ENCODE results near the gene SFMBT1. TPM values are rescaled to one million over a fixed set of nuclear protein-coding genes. Genes with fewer than 3 reads are reported as not detected.

SFMBT1 gene
- total RNA-seq, 1 donor from 2014 or later = 5.5 TPM

DNA sequence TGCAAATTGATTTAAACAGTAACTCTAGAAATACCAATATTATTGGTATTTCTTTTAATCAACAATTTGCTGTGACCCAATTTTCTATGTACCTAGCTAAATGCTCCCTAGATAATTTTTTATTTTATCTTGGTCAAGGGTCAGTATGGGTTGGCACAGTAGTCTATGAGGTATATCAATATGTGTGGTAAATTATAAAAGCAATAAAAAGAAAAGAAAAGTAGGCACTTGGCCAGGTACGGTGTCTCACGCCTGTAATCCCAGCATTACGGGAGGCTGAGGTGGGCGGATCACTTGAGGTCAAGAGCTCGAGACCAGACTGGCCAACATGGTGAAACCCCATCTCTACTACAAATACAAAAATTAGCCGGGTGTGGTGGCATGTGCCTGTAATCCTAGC is 114.5 kb downstream of the SFMBT1 start:
- Histone ChIP-seq H3K9ac (ENCODE audit: low read length) (no peak overlapping the region), H4K20me1 (ENCODE audit: insufficient read depth, low read length) (no peaks in the 10 kb centered on the region), H3K4me3 (ENCODE audit: insufficient read depth, low read depth, low read length) (no peak overlapping the region), H3K4me2 (ENCODE audit: low read length) (no peak overlapping the region), H3K27ac (ENCODE audit: low read depth, low read length) (no peak overlapping the region), H3K9me3 (ENCODE audit: insufficient read depth, low read depth, low read length) (no peaks in the 10 kb centered on the region), H3K79me2 (ENCODE audit: insufficient read depth, low read length) (no peaks in the 10 kb centered on the region), H3K27me3 (ENCODE audit: insufficient read depth, low read length) (no peaks in the 10 kb centered on the region), H3K4me1 (ENCODE audit: insufficient read depth, low read length) (no peaks in the 10 kb centered on the region), H2AFZ (ENCODE audit: low read depth, low read length) (no peak overlapping the region), H3K36me3 (ENCODE audit: insufficient read depth, low read length) (no peaks in the 10 kb centered on the region)
- Mint-ChIP-seq H3K4me1 (ENCODE audit: low read depth, unreplicated experiment) (no peaks in the 10 kb centered on the region), H3K27ac (ENCODE audit: unreplicated experiment) (no peak overlapping the region), H3K4me3 (ENCODE audit: unreplicated experiment) (no peak overlapping the region), H3K27me3 (ENCODE audit: low read depth, unreplicated experiment) (no peaks in the 10 kb centered on the region), H3K9me3 (ENCODE audit: unreplicated experiment) (no peaks in the 10 kb centered on the region), H3K36me3 (ENCODE audit: low read depth, unreplicated experiment) (peaks cover 2% of the 10 kb centered on the region)
- no peak for TF ChIP-seq CTCF (IDR thresholded peaks at IDR 0.05; ENCODE audit: insufficient read depth, low read depth, low read length)
- TF ChIP-seq EZH2 (IDR thresholded peaks at IDR 0.05; ENCODE audit: insufficient read depth, low read length) = no peak
- DNase-seq (ENCODE audit: low read depth) = no peak
- no peak for FAIRE-seq

DNA sequence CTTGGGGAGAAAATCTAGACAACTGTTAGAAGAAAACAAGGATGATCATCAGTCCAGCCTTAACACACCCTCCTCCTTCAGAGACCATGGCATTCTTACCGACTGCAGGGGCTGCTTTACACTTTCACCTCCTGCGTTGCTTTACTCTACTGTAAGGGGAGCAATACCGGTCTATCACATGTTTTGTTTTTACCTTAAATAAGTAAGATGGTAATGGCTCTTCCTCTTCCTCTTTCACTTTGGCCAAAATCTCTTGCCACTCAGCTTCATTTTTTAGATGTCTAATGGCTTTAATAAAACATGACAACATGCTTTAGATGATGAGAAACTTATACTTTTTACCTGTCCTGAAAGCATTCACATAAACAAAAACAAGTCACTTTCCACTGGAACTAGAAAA is 115.1 kb downstream of the SFMBT1 start:
- TF ChIP-seq CTCF (IDR thresholded peaks at IDR 0.05; ENCODE audit: insufficient read depth, low read depth, low read length) (no peak), EZH2 (IDR thresholded peaks at IDR 0.05; ENCODE audit: insufficient read depth, low read length) (no peak)
- no peak overlapping the region for H3K27ac ChIP-seq (ENCODE audit: low read depth, low read length)
- peaks cover 2% of the 10 kb centered on the region for H3K36me3 Mint-ChIP-seq (ENCODE audit: low read depth, unreplicated experiment)
- H3K4me2 ChIP-seq (ENCODE audit: low read length) = no peak overlapping the region
- H4K20me1 ChIP-seq (ENCODE audit: insufficient read depth, low read length) = no peaks in the 10 kb centered on the region
- H3K9ac ChIP-seq (ENCODE audit: low read length) = no peak overlapping the region
- H2AFZ ChIP-seq (ENCODE audit: low read depth, low read length) = no peak overlapping the region
- FAIRE-seq (no peak), DNase-seq (ENCODE audit: low read depth) (no peak)
- no peaks in the 10 kb centered on the region for H3K9me3 Mint-ChIP-seq (ENCODE audit: unreplicated experiment)
- H3K4me1 Mint-ChIP-seq (ENCODE audit: low read depth, unreplicated experiment) = no peaks in the 10 kb centered on the region
- H3K79me2 ChIP-seq (ENCODE audit: insufficient read depth, low read length) = no peaks in the 10 kb centered on the region
- H3K9me3 ChIP-seq (ENCODE audit: insufficient read depth, low read depth, low read length) = no peaks in the 10 kb centered on the region
- no peak overlapping the region for H3K27ac Mint-ChIP-seq (ENCODE audit: unreplicated experiment)
- no peaks in the 10 kb centered on the region for H3K36me3 ChIP-seq (ENCODE audit: insufficient read depth, low read length)
- no peaks in the 10 kb centered on the region for H3K27me3 Mint-ChIP-seq (ENCODE audit: low read depth, unreplicated experiment)
- no peak overlapping the region for H3K4me3 Mint-ChIP-seq (ENCODE audit: unreplicated experiment)
- H3K4me1 ChIP-seq (ENCODE audit: insufficient read depth, low read length) = no peaks in the 10 kb centered on the region
- H3K4me3 ChIP-seq (ENCODE audit: insufficient read depth, low read depth, low read length) = no peak overlapping the region
- H3K27me3 ChIP-seq (ENCODE audit: insufficient read depth, low read length) = no peaks in the 10 kb centered on the region

DNA sequence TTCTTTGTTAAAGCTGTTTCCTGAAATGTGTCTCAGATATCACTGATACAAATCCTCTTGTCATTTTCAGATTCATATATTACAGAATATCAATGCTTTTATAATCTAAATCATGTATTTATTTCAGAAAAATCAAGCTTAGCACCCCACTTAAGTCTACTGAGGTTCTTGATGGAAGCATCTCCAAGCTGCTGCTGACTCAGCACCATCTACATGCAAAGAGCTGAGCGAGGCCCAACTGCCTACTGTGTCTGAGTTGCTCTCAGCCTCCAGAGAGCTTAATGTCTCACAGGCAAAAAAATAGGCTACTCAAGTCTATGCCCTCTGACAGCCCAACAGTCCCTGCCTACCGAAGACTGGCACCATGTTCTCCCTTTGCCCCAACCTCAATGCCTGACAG is 119.3 kb downstream of the SFMBT1 start:
- H3K4me2 ChIP-seq (ENCODE audit: low read length) = no peak overlapping the region
- no peak overlapping the region for H3K27ac Mint-ChIP-seq (ENCODE audit: unreplicated experiment)
- no peaks in the 10 kb centered on the region for H4K20me1 ChIP-seq (ENCODE audit: insufficient read depth, low read length)
- H3K9me3 ChIP-seq (ENCODE audit: insufficient read depth, low read depth, low read length) = no peaks in the 10 kb centered on the region
- no peaks in the 10 kb centered on the region for H3K4me1 Mint-ChIP-seq (ENCODE audit: low read depth, unreplicated experiment)
- no peak for DNase-seq (ENCODE audit: low read depth)
- H3K27me3 Mint-ChIP-seq (ENCODE audit: low read depth, unreplicated experiment) = no peaks in the 10 kb centered on the region
- H3K4me3 Mint-ChIP-seq (ENCODE audit: unreplicated experiment) = no peak overlapping the region
- H3K27ac ChIP-seq (ENCODE audit: low read depth, low read length) = no peak overlapping the region
- TF ChIP-seq CTCF (IDR thresholded peaks at IDR 0.05; ENCODE audit: insufficient read depth, low read depth, low read length) (no peak), EZH2 (IDR thresholded peaks at IDR 0.05; ENCODE audit: insufficient read depth, low read length) (no peak)
- H3K9me3 Mint-ChIP-seq (ENCODE audit: unreplicated experiment) = no peaks in the 10 kb centered on the region
- peaks cover 2% of the 10 kb centered on the region for H3K36me3 Mint-ChIP-seq (ENCODE audit: low read depth, unreplicated experiment)
- H3K27me3 ChIP-seq (ENCODE audit: insufficient read depth, low read length) = no peaks in the 10 kb centered on the region
- FAIRE-seq = no peak
- H3K36me3 ChIP-seq (ENCODE audit: insufficient read depth, low read length) = no peaks in the 10 kb centered on the region
- H3K79me2 ChIP-seq (ENCODE audit: insufficient read depth, low read length) = no peaks in the 10 kb centered on the region
- no peak overlapping the region for H2AFZ ChIP-seq (ENCODE audit: low read depth, low read length)
- H3K9ac ChIP-seq (ENCODE audit: low read length) = no peak overlapping the region
- H3K4me1 ChIP-seq (ENCODE audit: insufficient read depth, low read length) = no peaks in the 10 kb centered on the region
- no peak overlapping the region for H3K4me3 ChIP-seq (ENCODE audit: insufficient read depth, low read depth, low read length)
